Activated CD8-positive, alpha-beta memory T cell treated with anti-CD3 and anti-CD28 coated beads, Interleukin-2, amount 50 U/mL, for 1 hour (primary cell): ENCODE data around the gene JUN.

Experiments
- DNase-seq: peaks from one replicate; pipeline ENCODE4 v3.0.0-alpha.2; 2020; ENCODE audit errors: extremely low read depth

The JUN gene

DNA sequence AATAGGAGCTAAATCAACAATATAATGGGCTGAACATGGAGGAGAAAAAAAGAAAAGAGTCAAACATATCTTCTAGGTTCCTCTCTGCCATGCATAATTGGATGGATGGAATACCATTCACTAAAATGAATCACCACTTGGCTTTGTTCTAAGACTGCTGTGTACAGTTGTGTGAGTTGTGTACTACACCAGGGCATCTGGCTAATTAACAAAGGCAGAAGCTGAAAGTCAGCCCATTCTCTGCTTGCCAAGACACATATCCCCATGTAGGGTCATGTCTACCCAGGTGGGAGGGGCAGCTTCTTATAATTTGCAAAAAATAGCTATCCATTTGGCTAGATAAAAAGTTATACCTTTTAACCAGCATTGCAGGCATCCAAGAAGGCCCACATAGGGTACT lies 21.0 kb downstream of the JUN start:
- DNase-seq, result no peak

DNA sequence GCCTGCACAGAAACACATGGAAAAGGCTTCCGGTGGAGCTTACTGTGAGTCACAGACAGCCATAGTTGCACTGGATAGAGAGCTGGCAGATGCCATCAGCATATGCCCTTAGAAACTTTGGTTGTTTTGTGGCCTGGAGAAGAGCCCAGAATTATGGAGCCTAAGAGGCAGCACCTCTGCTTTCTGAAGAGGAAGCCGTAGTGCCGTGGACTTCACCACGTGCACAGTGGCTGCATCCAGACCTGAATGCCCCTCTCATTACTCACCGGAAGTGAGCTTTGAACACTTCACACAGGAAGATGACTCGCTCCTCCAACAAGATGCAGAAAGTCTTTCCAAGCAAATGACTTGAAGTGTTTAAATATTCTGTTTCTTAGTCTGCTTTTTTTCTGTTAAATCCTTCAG lies 28.4 kb downstream of the JUN start:
- DNase-seq, result no peak

DNA sequence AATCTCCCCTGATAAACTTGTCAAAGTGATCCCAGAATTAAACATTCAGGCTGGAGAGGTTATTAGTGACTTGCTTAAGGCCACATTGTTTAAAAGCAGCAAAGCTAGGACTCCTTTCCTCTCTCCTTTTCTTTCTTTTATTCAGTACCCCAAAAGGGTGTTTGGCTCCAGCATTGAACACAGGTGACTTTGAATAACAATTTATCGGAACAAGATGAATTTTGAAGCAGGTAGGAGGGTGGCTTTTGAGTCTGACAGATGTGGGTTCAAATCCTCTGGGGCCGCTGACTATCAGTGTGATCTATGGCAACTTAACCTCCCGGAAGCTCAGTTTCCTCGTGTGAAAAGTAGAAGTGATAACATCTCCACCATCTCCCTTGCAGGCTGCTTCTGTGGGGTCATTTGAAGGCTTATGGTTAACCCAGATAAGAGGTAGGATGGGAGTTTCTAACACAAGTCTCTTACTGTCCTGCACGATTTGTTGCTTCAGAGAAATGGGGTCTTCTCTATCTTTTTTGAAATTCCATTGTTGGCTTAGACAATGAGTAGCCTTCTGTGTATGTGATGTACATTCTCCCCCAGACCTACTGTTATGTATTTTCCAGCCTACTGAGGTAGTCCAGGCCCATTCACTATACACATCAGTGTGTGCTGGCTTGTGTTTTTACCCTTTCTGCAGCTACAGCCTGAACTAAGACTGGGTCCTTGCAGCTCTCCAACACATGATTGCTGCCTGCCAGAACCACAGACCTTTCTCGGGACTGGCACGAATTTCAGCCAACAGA lies 29.0 kb downstream of the JUN start:
- DNase-seq, result no peak

- no peak for DNase-seq
Measured at GRCh38 chr1:58754073-58754613, 29.7 kb downstream of the JUN start.

GRCh38 chr1:58753431-58753866 lies 30.4 kb downstream of the JUN start:
- DNase-seq, result no peak

DNA sequence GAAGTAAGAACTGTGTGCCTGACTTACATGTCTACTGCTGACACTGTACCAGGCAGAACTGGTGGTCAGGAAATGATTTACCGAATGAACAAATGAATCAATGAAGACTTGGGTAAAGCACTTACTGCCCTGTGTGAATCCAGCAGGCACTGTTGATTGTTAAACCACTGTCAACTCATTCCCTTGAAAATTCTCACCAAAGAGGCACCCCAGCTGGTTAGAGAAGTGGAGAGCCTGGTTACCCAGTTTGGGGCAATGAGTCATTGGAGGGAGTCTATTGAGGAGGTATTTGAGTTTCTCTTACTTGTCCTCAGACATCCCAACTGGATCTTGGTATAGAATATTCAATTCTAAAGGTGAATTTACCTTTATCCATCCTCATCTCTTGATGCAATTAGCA lies 34.2 kb downstream of the JUN start:
- DNase-seq, result no peak

DNA sequence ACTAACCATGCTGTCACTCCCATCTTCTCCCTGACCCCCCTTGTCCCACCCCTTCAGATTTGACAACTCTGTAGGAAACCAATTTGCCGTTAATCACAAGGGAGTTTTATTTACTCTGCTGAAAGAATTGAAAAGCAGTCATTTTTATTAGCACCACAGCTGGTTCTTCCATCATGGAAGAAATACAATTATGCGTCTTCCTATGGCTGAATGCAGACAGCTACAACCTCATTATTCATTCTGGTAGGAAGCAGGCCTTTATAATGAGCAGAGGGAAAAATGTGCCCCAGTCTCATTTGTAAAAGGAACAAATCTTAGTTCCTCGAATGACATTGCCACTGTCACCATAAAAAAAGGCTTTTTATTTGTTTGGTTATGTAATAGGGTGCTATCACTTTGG lies 35.2 kb downstream of the JUN start:
- no peak for DNase-seq

DNA sequence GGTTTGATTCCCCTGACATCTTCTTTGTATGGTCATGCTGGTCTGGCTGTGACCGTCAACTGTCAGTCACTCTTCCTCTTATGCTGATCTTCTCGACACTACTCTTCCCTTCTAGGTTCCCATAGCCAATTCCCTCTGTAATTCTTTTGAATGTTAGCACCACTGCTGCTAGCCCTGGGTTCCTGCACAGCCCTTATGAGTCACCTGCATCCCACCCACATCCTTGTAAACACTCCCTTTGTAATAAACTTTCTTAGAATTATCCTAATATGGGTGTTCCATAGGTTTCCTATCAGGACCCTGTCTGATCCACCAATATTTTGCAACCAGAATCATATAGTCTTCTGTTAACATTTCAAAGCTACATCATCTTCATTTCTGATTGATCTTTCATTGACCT lies 37.1 kb downstream of the JUN start:
- no peak for DNase-seq

- DNase-seq, result no peak
Measured at GRCh38 chr1:58746182-58746581, 37.7 kb downstream of the JUN start.

GRCh38 chr1:58745666-58746065 lies 38.2 kb downstream of the JUN start:
- no peak for DNase-seq

DNA sequence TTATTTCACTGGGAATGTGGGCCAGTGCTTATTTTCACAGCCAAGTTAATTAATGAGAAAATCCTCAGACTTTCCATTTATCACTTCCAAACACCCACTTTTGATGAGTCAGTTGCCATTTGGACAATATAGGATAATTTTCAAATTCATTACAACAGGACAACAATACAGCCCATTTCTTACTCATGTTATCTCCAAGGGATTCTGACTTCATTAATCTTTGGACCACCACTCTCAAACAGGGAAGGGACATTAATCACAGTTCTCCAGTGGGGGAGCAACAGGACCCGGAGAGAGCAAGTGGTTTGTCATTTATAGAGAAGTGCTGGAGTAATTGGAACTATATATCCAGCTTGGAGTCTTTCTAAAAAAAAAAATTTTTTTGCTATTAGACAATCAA lies 38.7 kb downstream of the JUN start:
- DNase-seq, result no peak

- DNase-seq, result no peak
Measured at GRCh38 chr1:58741678-58742553, 41.9 kb downstream of the JUN start.

DNA sequence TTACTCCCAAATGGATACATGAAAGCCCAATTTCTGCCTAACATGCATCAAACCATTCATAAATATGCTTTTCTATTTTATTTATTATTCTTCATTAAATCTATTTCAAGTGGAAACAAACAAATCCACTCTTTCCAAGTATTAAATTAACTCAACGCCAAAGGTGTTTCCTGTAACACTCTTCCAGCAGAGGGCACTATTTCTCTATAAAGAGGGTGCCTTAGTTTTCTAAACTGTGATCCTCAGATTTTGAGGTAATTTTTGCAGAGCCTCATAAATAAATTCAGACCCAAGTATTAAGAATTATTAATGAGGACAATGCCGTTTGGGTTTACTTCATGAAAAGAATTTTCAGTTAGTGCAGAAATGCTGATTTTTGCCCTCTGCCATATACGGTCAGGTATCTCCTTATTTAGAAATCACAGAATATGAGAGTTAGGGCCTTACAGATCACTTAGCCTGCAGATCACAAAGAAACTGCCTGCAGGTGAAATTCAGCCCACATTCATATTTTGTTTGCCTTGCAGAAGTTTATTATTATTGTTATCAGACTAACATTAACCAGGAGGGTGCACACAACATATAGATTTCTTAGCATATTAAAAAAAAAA lies 43.9 kb downstream of the JUN start:
- peak; percentile 17 for DNase-seq

DNA sequence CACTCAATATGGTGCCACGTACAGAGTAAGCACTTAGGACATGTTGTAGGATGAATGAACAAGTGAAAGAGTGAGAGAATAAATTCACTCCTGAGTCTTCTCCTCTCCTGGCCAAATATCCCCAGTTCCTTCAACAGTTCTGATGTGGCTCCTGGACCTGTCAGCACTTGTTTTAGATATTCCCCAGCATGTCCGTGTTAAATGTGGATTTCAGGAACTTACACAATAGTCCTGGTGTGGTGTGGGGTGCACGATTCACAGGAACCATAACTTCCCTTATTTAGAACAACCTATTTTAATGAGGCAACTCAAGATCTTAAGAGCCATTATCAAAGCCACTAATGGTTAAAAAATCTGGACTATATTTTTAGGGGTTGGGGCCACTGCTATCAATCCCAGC lies 45.0 kb downstream of the JUN start:
- no peak for DNase-seq

DNA sequence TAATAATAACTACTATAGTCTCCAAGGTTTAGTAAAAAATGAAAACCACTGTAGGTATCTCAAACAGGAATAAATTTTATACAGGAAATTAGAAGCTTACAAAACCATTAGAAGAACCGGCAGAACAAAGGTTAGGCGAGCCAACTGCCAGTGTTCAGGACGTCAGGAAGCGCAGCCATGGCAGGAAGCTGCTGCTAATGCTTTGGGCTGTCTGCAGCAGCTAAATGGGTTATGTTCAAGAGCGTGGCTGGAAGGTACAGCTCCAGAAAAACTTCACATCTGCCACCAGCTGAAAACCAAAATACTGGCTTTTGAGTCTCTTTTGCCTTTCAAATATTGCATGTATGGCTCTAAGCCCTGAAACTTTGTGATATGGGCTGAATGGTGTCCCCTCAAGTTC lies 48.3 kb downstream of the JUN start:
- DNase-seq, result no peak

GRCh38 chr1:58734630-58735029 lies 49.2 kb downstream of the JUN start:
- DNase-seq, result no peak

GRCh38 chr1:58732087-58732775 lies 51.6 kb downstream of the JUN start:
- DNase-seq, result no peak
